Stimulated activated CD8-positive, alpha-beta memory T cell treated with anti-CD3 and anti-CD28 coated beads, Interleukin-7, amount 100 ng/mL, for 48 hours (primary cell): ENCODE results near the gene NHEJ1.

Source experiments
- DNase-seq, 2 donors: peaks; one replicate each; pipeline ENCODE4 v3.0.0-alpha.2; 2020; ENCODE audit warnings: low read depth in 1 of 2; ENCODE audit errors: extremely low read depth in 1 of 2

Gene NHEJ1

DNA sequence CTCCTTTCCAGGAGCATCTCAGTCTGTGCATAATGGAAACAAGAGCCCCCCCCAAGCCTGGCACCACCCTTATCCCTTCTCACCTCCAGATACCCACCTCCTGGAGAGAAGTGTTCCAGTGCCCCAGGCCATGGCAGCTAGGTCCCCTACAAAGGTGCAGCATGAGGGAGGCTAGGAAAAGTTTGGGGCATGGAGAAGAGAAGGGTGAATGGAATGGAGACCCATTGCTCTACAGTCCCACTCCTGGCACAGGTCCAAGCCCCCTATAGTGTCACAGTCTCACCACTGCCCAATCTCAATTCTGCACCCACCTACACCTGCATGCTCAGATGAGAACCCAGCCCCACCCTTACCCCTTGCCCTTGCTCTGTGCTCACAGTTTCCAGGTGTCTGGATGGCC, 8.3 kb upstream of the NHEJ1 start:
- DNase-seq, result no peak

GRCh38 chr2:219168526-219168925, 7.9 kb upstream of the NHEJ1 start:
- DNase-seq, result no peak

- DNase-seq, result no peak
Measured at GRCh38 chr2:219167997-219168396, 7.4 kb upstream of the NHEJ1 start.

GRCh38 chr2:219165058-219165911, 4.7 kb upstream of the NHEJ1 start:
- DNase-seq, result no peak

DNA sequence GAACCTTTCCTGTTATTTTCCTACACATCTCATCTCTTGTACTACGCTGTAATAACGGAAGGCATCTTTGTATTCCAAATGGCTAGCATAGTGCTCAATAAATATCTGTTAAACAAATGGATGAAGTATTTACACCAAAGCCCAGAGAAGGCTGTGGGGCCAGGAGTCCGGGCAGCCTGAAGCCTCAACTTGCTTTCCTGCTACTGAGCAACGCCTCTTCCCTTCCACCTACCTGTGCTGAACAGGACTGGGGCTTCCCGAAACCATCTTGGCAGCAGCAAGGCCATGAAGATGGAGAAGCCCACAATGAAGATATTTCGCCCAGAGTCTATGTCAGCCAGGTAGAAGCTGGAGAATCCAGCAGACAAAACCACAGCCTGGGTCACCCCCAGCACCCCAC, 2.5 kb upstream of the NHEJ1 start:
- DNase-seq, result no peak

DNA sequence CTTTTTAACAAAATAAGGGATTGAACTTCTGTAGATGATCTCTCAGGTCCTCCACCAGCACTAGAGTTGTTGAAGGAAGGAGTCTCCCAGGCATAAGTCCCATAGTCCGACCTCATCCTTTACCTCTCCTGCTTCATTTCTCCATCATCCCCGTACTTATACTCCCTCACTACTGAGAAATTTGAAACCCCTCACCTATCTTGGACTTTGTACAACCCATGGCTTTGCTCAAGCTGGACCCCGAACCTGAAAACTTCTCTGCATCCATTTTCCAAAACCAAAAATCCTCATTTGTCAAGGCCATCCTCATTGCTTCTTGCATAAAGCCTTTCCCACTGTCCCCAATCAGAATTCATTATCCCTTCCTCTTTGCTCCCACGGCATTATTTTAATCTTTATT, 482 bp upstream of the NHEJ1 start:
- no peak for DNase-seq

GRCh38 chr2:219159771-219160185, 837 bp downstream of the NHEJ1 start:
- no peak for DNase-seq

DNA sequence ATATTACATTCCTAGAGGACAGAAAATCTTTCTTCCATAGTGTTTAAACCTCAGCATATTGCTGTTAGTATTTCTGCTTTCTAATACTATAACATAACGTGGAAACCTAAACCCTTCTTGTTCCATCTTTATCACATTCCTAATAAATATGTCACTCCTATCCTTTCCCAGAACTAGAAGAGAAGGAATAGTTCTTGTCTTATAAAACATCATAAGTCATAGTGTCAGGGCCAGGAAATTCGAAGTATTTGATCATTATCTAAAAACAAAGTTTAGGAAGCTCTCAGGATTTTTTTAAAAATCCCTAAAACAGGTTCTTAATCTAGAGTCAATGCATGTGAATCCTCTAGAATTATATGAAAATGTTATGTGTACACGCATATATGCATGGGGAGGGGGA, 2.0 kb downstream of the NHEJ1 start:
- DNase-seq, result no peak

DNA sequence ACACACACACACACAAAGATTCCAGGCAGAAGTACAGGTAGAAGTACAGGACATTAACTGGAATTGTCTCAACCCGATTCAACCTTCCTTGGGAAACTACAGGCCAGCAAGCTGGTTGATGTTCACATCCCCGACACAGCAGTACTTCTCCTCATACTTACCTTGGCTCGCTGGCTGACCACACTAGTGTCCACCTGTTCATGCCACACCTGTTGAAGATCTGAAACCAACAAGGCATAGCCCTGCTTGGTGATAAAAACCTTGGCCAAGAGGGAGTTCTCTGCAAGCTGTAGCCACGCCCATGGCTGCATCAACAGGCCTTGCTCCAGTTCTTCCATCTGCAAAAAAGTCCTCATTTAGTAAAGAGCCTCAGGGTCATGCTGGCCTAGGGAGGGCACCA, 2.6 kb downstream of the NHEJ1 start:
- DNase-seq, result no peak

DNA sequence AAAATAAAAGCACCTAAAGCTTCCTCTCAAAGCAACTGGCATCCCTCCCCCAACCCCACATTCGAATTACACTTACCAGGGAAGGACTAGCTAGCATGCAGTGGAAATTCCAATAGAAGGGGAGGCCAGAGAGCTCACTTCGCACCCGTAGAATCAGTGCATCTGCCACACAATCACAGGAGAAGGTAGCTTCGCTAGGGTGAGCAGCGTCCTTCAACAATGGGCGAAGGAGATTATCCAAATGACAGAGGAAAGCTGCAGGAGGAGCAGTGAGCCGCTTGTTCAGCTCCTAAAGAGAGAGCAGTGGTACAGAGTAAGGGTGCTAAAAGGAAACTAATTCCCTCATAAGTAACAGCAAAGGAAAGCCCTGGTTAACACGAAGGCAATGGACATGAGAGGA, 3.2 kb downstream of the NHEJ1 start:
- DNase-seq, result no peak

DNA sequence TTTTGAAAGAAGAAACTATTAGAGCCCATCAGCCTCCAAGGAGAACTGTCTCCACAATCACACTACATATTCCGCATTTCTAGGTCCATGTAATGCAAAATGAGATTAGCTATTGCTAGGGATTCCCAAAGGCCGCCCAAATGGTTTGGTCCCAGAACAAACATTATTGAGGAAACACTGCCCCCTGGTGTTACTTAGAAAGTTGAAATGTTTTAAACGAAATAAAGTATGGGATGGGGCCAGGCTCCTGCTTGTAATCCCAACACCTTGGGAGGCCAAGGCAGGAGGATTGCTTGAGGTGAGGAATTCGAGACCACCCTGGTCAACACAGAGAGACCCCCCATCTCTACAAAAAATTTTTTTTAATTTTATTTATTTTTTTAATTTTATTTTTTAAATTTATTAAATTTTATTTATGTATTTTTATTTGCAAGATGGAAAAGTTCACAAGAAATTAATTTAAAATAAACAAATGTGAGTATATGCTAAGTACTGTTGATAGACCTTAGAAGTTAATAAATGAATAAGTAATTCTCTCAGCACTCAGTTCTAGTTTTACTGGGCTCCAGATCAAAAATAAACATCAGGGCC, 5.5 kb downstream of the NHEJ1 start:
- DNase-seq, result no peak

DNA sequence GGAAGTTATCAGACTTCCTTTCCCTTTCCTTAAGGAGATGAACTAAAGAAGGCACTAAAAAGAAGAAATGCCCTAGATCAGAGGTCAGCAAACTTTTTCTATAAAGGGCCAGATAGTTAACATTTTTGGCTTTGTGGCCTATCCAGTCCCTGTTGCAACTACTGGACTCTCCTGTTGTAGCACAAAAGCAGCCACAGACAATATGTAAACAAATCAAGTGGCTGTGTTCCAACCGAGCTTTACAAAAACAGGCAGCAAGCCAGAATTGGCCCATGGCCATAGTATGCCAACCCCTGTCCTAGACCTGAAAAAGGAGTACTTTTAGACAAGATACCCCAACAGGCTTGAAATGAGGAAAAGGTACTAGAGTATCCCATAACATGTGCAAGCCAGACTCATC, 10.9 kb downstream of the NHEJ1 start:
- no peak for DNase-seq

GRCh38 chr2:219142329-219142728, 18.3 kb downstream of the NHEJ1 start:
- no peak for DNase-seq

DNA sequence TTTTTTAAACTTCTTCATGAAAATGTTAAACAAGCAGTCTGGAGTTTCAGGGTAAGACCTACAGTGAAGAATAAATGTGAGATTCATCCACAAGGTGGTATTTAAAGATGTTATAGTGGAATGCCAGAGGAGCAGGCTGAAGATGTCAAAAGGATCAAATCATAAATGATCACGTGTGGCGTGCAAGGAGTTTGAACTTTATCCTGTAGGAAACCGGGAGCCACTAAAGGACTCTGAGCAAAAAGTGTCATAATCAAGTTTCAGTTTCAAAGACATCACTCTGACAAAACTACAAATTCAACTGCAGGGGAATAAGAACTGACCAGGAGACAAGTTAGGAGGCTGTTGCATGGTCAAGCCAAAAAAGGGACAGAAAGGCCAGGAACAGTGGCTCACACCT, 19.9 kb downstream of the NHEJ1 start:
- no peak for DNase-seq

- DNase-seq, result no peak
Measured at GRCh38 chr2:219133976-219134375, 26.6 kb downstream of the NHEJ1 start.

- no peak for DNase-seq
Measured at GRCh38 chr2:219131744-219132143, 28.9 kb downstream of the NHEJ1 start.

DNA sequence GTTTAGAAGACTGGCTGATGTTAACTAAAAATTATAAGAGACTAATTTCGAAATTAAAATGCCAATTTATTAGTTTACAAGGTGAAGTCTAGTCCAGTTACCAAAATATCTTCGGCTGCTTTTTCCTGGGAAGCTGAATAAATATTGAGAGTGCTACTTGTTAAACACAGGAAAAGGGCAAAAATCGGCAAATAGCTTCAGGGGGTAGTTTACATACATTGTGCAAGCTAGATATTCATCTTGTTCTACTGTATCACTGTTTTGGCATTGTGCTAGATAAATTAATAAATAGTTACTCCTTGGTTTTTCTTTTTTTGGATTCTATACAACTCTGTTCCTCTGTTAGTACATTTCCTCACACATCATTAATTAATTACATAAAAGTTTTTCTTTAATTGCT, 29.3 kb downstream of the NHEJ1 start:
- DNase-seq, result no peak

- DNase-seq, result no peak
Measured at GRCh38 chr2:219129589-219129988, 31.0 kb downstream of the NHEJ1 start.

DNA sequence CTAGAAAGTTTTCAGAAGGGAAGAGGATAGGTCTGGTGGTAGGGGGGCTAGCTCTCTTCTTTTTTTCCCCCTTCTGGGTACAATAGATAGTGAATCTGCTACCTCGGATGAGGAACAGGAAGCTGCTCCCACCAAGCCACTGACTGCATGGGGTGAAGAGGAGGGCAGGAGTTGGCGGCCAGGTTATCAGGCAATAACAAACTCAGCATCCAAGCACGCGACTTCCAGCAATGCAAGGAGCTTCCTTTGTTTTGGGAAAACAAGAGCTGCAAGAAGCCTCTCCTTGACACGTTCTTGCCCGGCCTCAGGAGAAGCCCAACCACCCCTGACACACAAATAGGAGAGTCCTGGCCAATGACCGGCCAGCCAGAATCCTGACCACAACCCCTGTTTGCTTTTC, 32.2 kb downstream of the NHEJ1 start:
- no peak for DNase-seq

DNA sequence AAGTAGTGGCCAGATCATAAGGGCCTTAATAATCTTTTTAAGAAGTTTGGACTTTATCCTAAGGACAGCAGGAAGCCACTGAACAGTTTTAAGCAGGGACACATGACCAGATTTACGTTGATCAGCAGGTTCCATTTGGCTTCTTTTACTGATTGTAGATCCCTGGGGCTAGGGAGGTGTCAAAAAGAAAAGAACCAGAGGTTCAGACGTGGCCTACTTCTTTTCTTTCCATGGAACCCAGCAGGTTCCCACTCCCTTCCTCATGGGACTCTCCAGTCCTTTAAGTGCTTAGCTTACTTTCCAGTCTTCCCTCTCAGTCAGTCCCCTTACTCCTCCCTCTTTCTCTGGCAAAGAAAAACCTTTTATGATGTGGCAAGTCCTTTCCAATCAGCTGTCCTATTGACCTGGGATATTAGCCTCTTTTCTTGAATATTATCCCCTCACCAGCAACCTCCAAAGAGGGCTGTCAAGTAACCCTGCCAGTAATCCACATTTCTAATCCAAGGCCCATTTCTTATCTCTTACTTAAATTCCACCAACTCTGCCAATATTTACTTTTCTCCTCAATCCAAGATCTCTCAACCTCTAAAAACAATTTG, 33.5 kb downstream of the NHEJ1 start:
- DNase-seq, result no peak

DNA sequence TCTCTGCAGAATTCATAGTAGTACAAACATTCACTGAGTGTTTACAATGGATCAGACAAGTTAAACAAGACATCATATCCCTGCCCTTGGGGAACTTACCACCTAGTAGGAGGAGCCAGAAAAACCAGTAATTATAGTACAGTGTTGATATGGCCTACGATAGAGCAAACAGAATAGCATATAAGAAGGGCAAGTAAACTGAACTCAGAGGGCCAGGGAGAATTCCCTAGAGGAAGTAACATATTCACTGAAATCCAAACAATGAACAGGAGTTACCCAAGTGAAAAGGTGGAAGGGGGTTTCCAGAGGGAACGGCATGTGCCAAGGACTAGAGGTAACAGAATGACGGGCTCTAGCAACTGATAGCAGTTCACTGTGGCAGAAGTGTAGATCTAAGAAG, 34.1 kb downstream of the NHEJ1 start:
- no peak for DNase-seq

GRCh38 chr2:219125886-219126270, 34.7 kb downstream of the NHEJ1 start:
- DNase-seq, result no peak
